Measurements from ENCODE around the gene TMC7. TPM values are rescaled to one million over a fixed set of nuclear protein-coding genes. Genes with fewer than 3 reads are reported as not detected.

The TMC7 gene
- total and polyA plus RNA-seq, 4 donors, result 1.5 to 7.0 (median 3.0) TPM

DNA sequence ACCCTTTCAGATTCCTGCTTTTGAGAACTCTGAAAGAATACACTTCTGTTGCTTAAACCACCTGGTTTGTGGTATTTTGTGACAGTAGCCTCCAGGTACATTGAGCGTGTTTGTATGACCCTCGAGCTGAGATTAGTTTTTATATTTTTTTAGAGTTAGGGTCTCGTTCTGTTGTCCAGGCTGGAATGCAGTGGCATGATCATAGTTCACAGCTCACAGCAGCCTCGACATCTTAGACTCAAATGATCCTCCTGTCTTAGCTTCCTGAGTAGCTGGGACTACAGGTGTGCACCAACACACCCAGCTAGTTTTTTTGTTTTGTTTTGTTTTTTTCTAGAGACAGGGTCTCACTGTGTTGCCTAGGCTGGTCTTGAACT is 125.5 kb downstream of the TMC7 start:
- Histone ChIP-seq H3K27me3 (ENCODE audit: control insufficient read depth in 3 of 3, insufficient read depth in 3 of 3, low read length in 2 of 3) (no peaks in the 10 kb centered on the region), H3K27ac (ENCODE audit: low read depth in 1 of 2, low read length in 1 of 2) (no peak overlapping the region), H3K36me3 (ENCODE audit: control insufficient read depth in 4 of 4, insufficient read depth in 4 of 4, low read length in 4 of 4) (no peaks in the 10 kb centered on the region), H3K9ac (ENCODE audit: insufficient read depth in 1 of 2, low read length in 2 of 2) (no peak overlapping the region), H3K9me3 (ENCODE audit: control insufficient read depth in 4 of 4, insufficient read depth in 3 of 4, low read length in 3 of 4) (no peaks in the 10 kb centered on the region), H3K4me3 (no peak overlapping the region), H3K4me1 (ENCODE audit: control insufficient read depth in 5 of 5, insufficient read depth in 5 of 5, low read length in 5 of 5) (peaks cover 0 to 45% (median 15%) of the 10 kb centered on the region in 5 donors)
- TF ChIP-seq, protein P1, sequence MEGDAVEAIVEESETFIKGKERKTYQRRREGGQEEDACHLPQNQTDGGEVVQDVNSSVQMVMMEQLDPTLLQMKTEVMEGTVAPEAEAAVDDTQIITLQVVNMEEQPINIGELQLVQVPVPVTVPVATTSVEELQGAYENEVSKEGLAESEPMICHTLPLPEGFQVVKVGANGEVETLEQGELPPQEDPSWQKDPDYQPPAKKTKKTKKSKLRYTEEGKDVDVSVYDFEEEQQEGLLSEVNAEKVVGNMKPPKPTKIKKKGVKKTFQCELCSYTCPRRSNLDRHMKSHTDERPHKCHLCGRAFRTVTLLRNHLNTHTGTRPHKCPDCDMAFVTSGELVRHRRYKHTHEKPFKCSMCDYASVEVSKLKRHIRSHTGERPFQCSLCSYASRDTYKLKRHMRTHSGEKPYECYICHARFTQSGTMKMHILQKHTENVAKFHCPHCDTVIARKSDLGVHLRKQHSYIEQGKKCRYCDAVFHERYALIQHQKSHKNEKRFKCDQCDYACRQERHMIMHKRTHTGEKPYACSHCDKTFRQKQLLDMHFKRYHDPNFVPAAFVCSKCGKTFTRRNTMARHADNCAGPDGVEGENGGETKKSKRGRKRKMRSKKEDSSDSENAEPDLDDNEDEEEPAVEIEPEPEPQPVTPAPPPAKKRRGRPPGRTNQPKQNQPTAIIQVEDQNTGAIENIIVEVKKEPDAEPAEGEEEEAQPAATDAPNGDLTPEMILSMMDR (IDR thresholded peaks at IDR 0.05; ENCODE audit: control extremely low read depth, extremely low read depth), result no peak
- 86 to 89% methylated on average over 4 of the region's 4 CpGs for WGBS, 2 donors
- ATAC-seq (ENCODE audit: insufficient read depth, low FRiP score) (no peak), DNase-seq (no peak)

DNA sequence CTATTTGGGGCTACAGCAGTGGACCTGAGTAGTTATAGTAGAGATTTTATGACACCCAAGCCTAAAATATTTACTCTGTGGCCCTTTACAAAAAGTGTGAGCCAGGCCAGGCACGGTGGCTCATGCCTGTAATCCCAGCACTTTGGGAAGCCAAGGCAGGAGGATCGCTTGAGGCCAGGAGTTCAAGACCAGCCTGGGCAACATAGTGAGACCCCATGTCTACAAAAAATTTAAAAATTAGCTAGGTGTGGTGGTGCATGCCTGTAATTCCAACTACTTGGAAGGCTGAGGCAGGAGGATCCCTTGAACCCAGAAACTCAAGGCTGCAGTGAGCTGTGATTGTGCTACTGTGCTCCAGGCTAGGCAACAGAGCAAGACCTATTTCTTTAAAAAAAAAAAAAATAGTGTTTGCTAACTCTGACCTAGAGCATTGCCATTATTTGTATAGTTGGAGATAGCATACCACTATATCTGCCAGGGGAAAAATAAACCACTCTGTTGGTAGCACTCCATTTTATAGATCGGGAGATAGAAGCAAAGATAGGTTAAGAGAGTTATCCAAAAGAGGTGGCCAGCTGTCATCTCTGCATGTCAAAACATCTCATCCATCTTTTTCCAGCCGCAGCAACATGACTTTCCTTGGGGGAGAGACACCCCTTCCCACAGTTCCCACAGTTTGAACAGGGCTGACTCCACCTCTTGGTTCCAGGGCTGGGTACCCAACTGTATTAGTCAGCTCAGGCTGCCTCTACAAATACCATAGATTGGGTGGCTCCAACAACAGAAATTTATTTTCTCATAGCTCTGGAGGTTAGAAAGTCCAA is 127.0 kb downstream of the TMC7 start:
- WGBS, 2 donors, result 86 to 92% methylated on average over 4 of the region's 4 CpGs
- Histone ChIP-seq H3K9me3 (ENCODE audit: control insufficient read depth in 4 of 4, insufficient read depth in 3 of 4, low read length in 3 of 4) (no peaks in the 10 kb centered on the region), H3K27ac (ENCODE audit: low read depth in 1 of 2, low read length in 1 of 2) (no peak overlapping the region), H3K4me3 (no peak overlapping the region), H3K36me3 (ENCODE audit: control insufficient read depth in 4 of 4, insufficient read depth in 4 of 4, low read length in 4 of 4) (peaks cover 0 to 9% (median 4%) of the 10 kb centered on the region in 4 donors), H3K27me3 (ENCODE audit: control insufficient read depth in 3 of 3, insufficient read depth in 3 of 3, low read length in 2 of 3) (no peaks in the 10 kb centered on the region), H3K4me1 (ENCODE audit: control insufficient read depth in 5 of 5, insufficient read depth in 5 of 5, low read length in 5 of 5) (peaks cover under 1 to 45% (median 16%) of the 10 kb centered on the region in 5 donors), H3K9ac (ENCODE audit: insufficient read depth in 1 of 2, low read length in 2 of 2) (no peak overlapping the region)
- no peak for DNase-seq
- TF ChIP-seq, protein P1 (IDR thresholded peaks at IDR 0.05; ENCODE audit: control extremely low read depth, extremely low read depth), result no peak
- ATAC-seq (ENCODE audit: insufficient read depth, low FRiP score), result no peak

DNA sequence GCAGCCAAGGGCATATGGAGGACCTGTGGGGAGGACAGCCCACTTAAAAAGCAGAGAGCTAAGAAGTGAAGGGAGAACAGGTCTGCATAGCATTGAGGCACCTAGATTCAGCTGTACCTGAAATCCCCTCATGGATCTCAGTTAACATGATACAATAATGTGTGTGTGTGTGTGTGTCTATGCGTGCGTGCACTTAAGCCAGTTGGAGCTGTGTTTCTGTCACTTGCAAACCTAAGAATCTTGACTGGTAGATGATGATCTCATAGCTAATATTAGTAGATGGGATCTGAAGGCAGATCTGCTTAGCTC is 128.3 kb downstream of the TMC7 start:
- Histone ChIP-seq H3K9ac (ENCODE audit: insufficient read depth in 1 of 2, low read length in 2 of 2) (no peak overlapping the region), H3K4me1 (ENCODE audit: control insufficient read depth in 5 of 5, insufficient read depth in 5 of 5, low read length in 5 of 5) (peaks cover 3 to 45% (median 17%) of the 10 kb centered on the region in 5 donors), H3K36me3 (ENCODE audit: control insufficient read depth in 4 of 4, insufficient read depth in 4 of 4, low read length in 4 of 4) (peaks cover 0 to 12% (median 8%) of the 10 kb centered on the region in 4 donors), H3K27ac (ENCODE audit: low read depth in 1 of 2, low read length in 1 of 2) (no peak overlapping the region), H3K9me3 (ENCODE audit: control insufficient read depth in 4 of 4, insufficient read depth in 3 of 4, low read length in 3 of 4) (no peaks in the 10 kb centered on the region), H3K4me3 (no peak overlapping the region), H3K27me3 (ENCODE audit: control insufficient read depth in 3 of 3, insufficient read depth in 3 of 3, low read length in 2 of 3) (no peaks in the 10 kb centered on the region)
- ATAC-seq (ENCODE audit: insufficient read depth, low FRiP score) (no peak), DNase-seq (no peak)
- TF ChIP-seq, protein P1 (IDR thresholded peaks at IDR 0.05; ENCODE audit: control extremely low read depth, extremely low read depth), result no peak
- WGBS, 2 donors, result 95 to 98% methylated on average over 2 of the region's 2 CpGs

Small RNAs within 50 kb of the gene (small RNA-seq; reads per million reads assigned to genes)
- not detected for gene RNU6-1340P (ENCODE audit: low replicate concordance)

Other genes starting within 250 kb of the TMC7 start
- gene RPS15A, start 193.6 kb upstream of the TMC7 start, total RNA-seq, result 1,000 to 10,000 TPM in 1 of 2 donors, 100 to 1,000 TPM in 1; 887 to 1,628 TPM
- gene RPS15A, start 193.6 kb upstream of the TMC7 start, polyA plus RNA-seq, result 1,000 to 10,000 TPM; 2,696 to 3,620 TPM
- 100 to 1,000 TPM in 1 of 2 donors, 10 to 100 TPM in 1; 72.9 to 150 TPM for gene ARL6IP1, start 182.4 kb upstream of the TMC7 start, total RNA-seq
- gene ARL6IP1, start 182.4 kb upstream of the TMC7 start, polyA plus RNA-seq, result 10 to 100 TPM; 66.9 to 77.2 TPM
- gene SMG1, start 57.5 kb upstream of the TMC7 start, total RNA-seq, result 100 to 1,000 TPM in 1 of 2 donors, 10 to 100 TPM in 1; 71.9 to 139 TPM
- 10 to 100 TPM; 11.3 to 14.1 TPM for gene SMG1, start 57.5 kb upstream of the TMC7 start, polyA plus RNA-seq
- 10 to 100 TPM; 22.1 to 26.2 TPM for gene COQ7, start 83.7 kb downstream of the TMC7 start, total RNA-seq
- 10 to 100 TPM; 11.1 to 15.4 TPM for gene COQ7, start 83.7 kb downstream of the TMC7 start, polyA plus RNA-seq
- gene ITPRIPL2, start 130.0 kb downstream of the TMC7 start, total RNA-seq, result 10 to 100 TPM; 37.6 to 86.3 TPM
- 10 to 100 TPM; 12.4 to 19.1 TPM for gene ITPRIPL2, start 130.0 kb downstream of the TMC7 start, polyA plus RNA-seq
- 10 to 100 TPM in 1 of 2 donors, 1 to 10 TPM in 1; 10.0 to 13.1 TPM for gene SYT17, start 184.3 kb downstream of the TMC7 start, total RNA-seq
- 1 to 10 TPM; 3.4 to 7.3 TPM for gene SYT17, start 184.3 kb downstream of the TMC7 start, polyA plus RNA-seq